ENCODE measurements around the gene LIMS1. TPM values are rescaled to one million over a fixed set of nuclear protein-coding genes. Genes with fewer than 3 reads are reported as not detected.

The LIMS1 gene
- total and polyA plus RNA-seq, 2 donors (not counting 1 experiment from before 2014, with no cell fraction given): 14.0 to 22.1 TPM

GRCh38 chr2:108640731-108641130 lies 106.5 kb downstream of the LIMS1 start:
- 100% methylated on average over 1 of the region's 4 CpGs for WGBS (ENCODE audit: insufficient coverage)
- Histone ChIP-seq H3K27ac (ENCODE audit: low read length in 2 of 2) (no peak overlapping the region), H4K20me1 (ENCODE audit: control insufficient read depth, insufficient read depth, low read length, poor library complexity, severe bottlenecking) (peaks cover 32% of the 10 kb centered on the region), H3K4me3 (ENCODE audit: control extremely low read depth in 1 of 5, extremely low read depth in 1 of 5, insufficient read depth in 1 of 5, low read depth in 2 of 5, low read length in 4 of 5) (no peak overlapping the region), H3K9me3 (ENCODE audit: control extremely low read depth in 1 of 3, control insufficient read depth in 2 of 3, insufficient read depth in 1 of 3, low read length in 2 of 3) (no peaks in the 10 kb centered on the region), H3K79me2 (ENCODE audit: control insufficient read depth, insufficient read depth, low read length) (peaks cover 52% of the 10 kb centered on the region), H3K36me3 (replicated peaks in 1 of 2; ENCODE audit: control extremely low read depth in 1 of 2, control insufficient read depth in 1 of 2, extremely low read depth in 1 of 2, insufficient read depth in 2 of 2, low read length in 1 of 2) (no peaks in the 10 kb centered on the region), H3K9ac (ENCODE audit: low read length) (no peak overlapping the region), H3K27me3 (replicated peaks in 1 of 4; ENCODE audit: control extremely low read depth in 1 of 4, control insufficient read depth in 3 of 4, insufficient read depth in 4 of 4, low read length in 3 of 4) (no peaks in the 10 kb centered on the region), H3K4me1 (ENCODE audit: control insufficient read depth in 2 of 2, insufficient read depth in 2 of 2, low read length in 2 of 2) (peaks cover 0 to 5% of the 10 kb centered on the region in 2 donors), H3K4me2 (replicated peaks; ENCODE audit: low read depth, low read length, poor library complexity, severe bottlenecking) (no peak overlapping the region), H2AFZ (ENCODE audit: insufficient read depth, low read depth, low read length, poor library complexity, severe bottlenecking) (no peak overlapping the region)
- POLR2A ChIA-PET: no interaction called here
- Mint-ChIP-seq H3K9me3 (ENCODE audit: insufficient read depth) (no peaks in the 10 kb centered on the region), H3K27ac (no peak overlapping the region), H3K27me3 (no peaks in the 10 kb centered on the region), H3K4me3 (no peak overlapping the region), H3K4me1 (peaks cover 9% of the 10 kb centered on the region)
- CTCF ChIA-PET: no interaction called here
- TF ChIP-seq CTCF (IDR thresholded peaks at IDR 0.05): no peak
- no peak for TF ChIP-seq EZH2 (IDR thresholded peaks at IDR 0.05; ENCODE audit: borderline replicate concordance, insufficient read depth, low read depth, low read length, poor library complexity, severe bottlenecking)
- intact Hi-C loops (cut with micrococcal nuclease): no loop called here
- ATAC-seq (ENCODE audit: low read depth) (no peak), DNase-seq (no peak)

DNA sequence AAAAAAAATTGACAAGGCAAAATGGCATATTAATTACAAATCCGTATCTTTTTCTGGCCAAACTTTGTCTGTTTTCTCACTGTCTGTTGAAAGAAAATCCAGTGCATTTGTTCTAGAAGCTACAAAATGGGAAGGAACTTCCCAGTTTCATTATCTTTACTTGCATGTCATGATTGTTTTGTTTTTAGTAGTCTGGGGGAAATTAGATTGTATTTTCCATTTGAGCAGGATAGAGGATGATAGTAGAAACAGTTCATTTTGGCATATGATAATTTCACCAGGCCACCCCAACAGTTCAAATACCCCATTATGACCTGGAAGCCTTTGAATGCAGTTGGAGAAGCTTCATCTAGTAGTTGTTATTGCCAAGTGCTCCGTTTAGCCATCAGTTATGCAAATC lies 107.5 kb downstream of the LIMS1 start:
- no peaks in the 10 kb centered on the region for H3K9me3 Mint-ChIP-seq (ENCODE audit: insufficient read depth)
- no peaks in the 10 kb centered on the region for H3K9me3 ChIP-seq (ENCODE audit: control extremely low read depth in 1 of 3, control insufficient read depth in 2 of 3, insufficient read depth in 1 of 3, low read length in 2 of 3)
- no peak overlapping the region for H2AFZ ChIP-seq (ENCODE audit: insufficient read depth, low read depth, low read length, poor library complexity, severe bottlenecking)
- peaks cover 22% of the 10 kb centered on the region for H4K20me1 ChIP-seq (ENCODE audit: control insufficient read depth, insufficient read depth, low read length, poor library complexity, severe bottlenecking)
- intact Hi-C loops (cut with micrococcal nuclease): no loop called here
- H3K4me3 ChIP-seq (ENCODE audit: control extremely low read depth in 1 of 5, extremely low read depth in 1 of 5, insufficient read depth in 1 of 5, low read depth in 2 of 5, low read length in 4 of 5): no peak overlapping the region
- H3K27me3 ChIP-seq (replicated peaks in 1 of 4; ENCODE audit: control extremely low read depth in 1 of 4, control insufficient read depth in 3 of 4, insufficient read depth in 4 of 4, low read length in 3 of 4): no peaks in the 10 kb centered on the region
- H3K4me1 Mint-ChIP-seq: peaks cover 5% of the 10 kb centered on the region
- POLR2A ChIA-PET: no interaction called here
- no peak for DNase-seq
- H3K36me3 ChIP-seq (replicated peaks in 1 of 2; ENCODE audit: control extremely low read depth in 1 of 2, control insufficient read depth in 1 of 2, extremely low read depth in 1 of 2, insufficient read depth in 2 of 2, low read length in 1 of 2): no peaks in the 10 kb centered on the region
- H3K4me3 Mint-ChIP-seq: no peak overlapping the region
- H3K27ac Mint-ChIP-seq: no peak overlapping the region
- WGBS (ENCODE audit: insufficient coverage): no CpG with 5 or more reads among the region's 2 CpGs
- H3K27me3 Mint-ChIP-seq: no peaks in the 10 kb centered on the region
- TF ChIP-seq EZH2 (IDR thresholded peaks at IDR 0.05; ENCODE audit: borderline replicate concordance, insufficient read depth, low read depth, low read length, poor library complexity, severe bottlenecking) (no peak), CTCF (IDR thresholded peaks at IDR 0.05) (no peak)
- no peaks in the 10 kb centered on the region for H3K4me1 ChIP-seq (ENCODE audit: control insufficient read depth in 2 of 2, insufficient read depth in 2 of 2, low read length in 2 of 2)
- no peak for ATAC-seq (ENCODE audit: low read depth)
- no peak overlapping the region for H3K9ac ChIP-seq (ENCODE audit: low read length)
- peaks cover 42% of the 10 kb centered on the region for H3K79me2 ChIP-seq (ENCODE audit: control insufficient read depth, insufficient read depth, low read length)
- no peak overlapping the region for H3K27ac ChIP-seq (ENCODE audit: low read length in 2 of 2)
- H3K4me2 ChIP-seq (replicated peaks; ENCODE audit: low read depth, low read length, poor library complexity, severe bottlenecking): no peak overlapping the region
- CTCF ChIA-PET: interaction anchor here (1.1 kb wide), 1 partner anchor 30 kb away, joined by 3 read pairs; no protein-coding TSS in a partner anchor

All from B cell (primary cell).